Endometrial microvascular endothelial cells (primary cell): Measurements from ENCODE around the gene SLIT3. TPM values are rescaled to one million over a fixed set of nuclear protein-coding genes. Genes with fewer than 3 reads are reported as not detected.

Experiments
- in situ Hi-C: cut with HindIII; loops from 2 replicates; pipeline ENCODE4 v1.10.0; 2017; ENCODE audit warnings: low sequenced_read_pairs, low pct_unique_long_range_greater_than_20kb; ENCODE audit errors: inconsistent ontology term
- total RNA-seq: library from RNA; depleted of rRNA; stranded (reverse); fragments of >200 nt; gene quantifications from one replicate; pipeline ENCODE4 v1.2.3, GENCODE V29; 2015; ENCODE audit errors: inconsistent ontology term

SLIT3 gene
- total RNA-seq, 1 donor from 2014 or later = under 0.01 TPM

GRCh38 chr5:169273451-169273850 lies 27.5 kb downstream of the SLIT3 start:
- in situ Hi-C loops = no loop called here

- in situ Hi-C loops = no loop called here
These were observed 28.1 kb downstream of the SLIT3 start for GRCh38 chr5:169272731-169273427.

GRCh38 chr5:169272111-169272510 lies 28.8 kb downstream of the SLIT3 start:
- in situ Hi-C loops = no loop called here

GRCh38 chr5:169270827-169271226 lies 30.1 kb downstream of the SLIT3 start:
- in situ Hi-C loops = no loop called here

GRCh38 chr5:169268019-169268418 lies 32.9 kb downstream of the SLIT3 start:
- in situ Hi-C loops = no loop called here

GRCh38 chr5:169265888-169266287 lies 35.1 kb downstream of the SLIT3 start:
- in situ Hi-C loops = no loop called here

GRCh38 chr5:169263591-169263990 lies 37.3 kb downstream of the SLIT3 start:
- in situ Hi-C loops = no loop called here

GRCh38 chr5:169260896-169261569 lies 39.9 kb downstream of the SLIT3 start:
- in situ Hi-C loops = no loop called here

GRCh38 chr5:169258372-169259000 lies 42.5 kb downstream of the SLIT3 start:
- in situ Hi-C loops = no loop called here

GRCh38 chr5:169256191-169256590 lies 44.7 kb downstream of the SLIT3 start:
- in situ Hi-C loops = no loop called here

- in situ Hi-C loops = no loop called here
These were observed 47.9 kb downstream of the SLIT3 start for GRCh38 chr5:169253071-169253470.

GRCh38 chr5:169251333-169252084 lies 49.4 kb downstream of the SLIT3 start:
- in situ Hi-C loops = no loop called here

GRCh38 chr5:169250887-169251286 lies 50.1 kb downstream of the SLIT3 start:
- in situ Hi-C loops = no loop called here

GRCh38 chr5:169248996-169249395 lies 51.9 kb downstream of the SLIT3 start:
- in situ Hi-C loops = no loop called here

GRCh38 chr5:169248550-169248949 lies 52.4 kb downstream of the SLIT3 start:
- in situ Hi-C loops = no loop called here

GRCh38 chr5:169244812-169245211 lies 56.1 kb downstream of the SLIT3 start:
- in situ Hi-C loops = no loop called here

- in situ Hi-C loops = no loop called here
These were observed 57.1 kb downstream of the SLIT3 start for GRCh38 chr5:169243651-169244422.

- in situ Hi-C loops = no loop called here
These were observed 58.1 kb downstream of the SLIT3 start for GRCh38 chr5:169242849-169243186.
